Stomach (tissue), 9 donors: ENCODE data around the gene IDH3A. TPM values are rescaled to one million over a fixed set of nuclear protein-coding genes. Genes with fewer than 3 reads are reported as not detected.
"Not testable (repeated sequence)": the region's sequence is repeated elsewhere in the genome, so short reads cannot be mapped to it uniquely, and the experiment has no call there.

Source experiments
- DNase-seq, 2 donors: peaks; one replicate each; pipeline versions ENCODE4 v3.0.0 to v3.0.0-alpha.2; 2013 to 2019
- H3K27ac ChIP-seq, 5 donors: fragments of 200-600 bp in 4 of 5; sonication (generic) in 4 of 5; one replicate each; pipeline ENCODE4 v1.5.1; 2013 to 2019; ENCODE audit warnings: mild to moderate bottlenecking in 1 of 5, moderate library complexity in 1 of 5
- H3K27me3 ChIP-seq, 3 donors: fragments of 200-600 bp; sonication (generic); one replicate each; pipeline ENCODE4 v1.5.1; 2017 to 2019; ENCODE audit warnings: mixed run types in 1 of 3
- H3K36me3 ChIP-seq, 4 donors: fragments of 200-600 bp; sonication (generic); 1 replicate in 3 of 4; 2 replicates in 1 of 4; pipeline ENCODE4 v1.5.1; 2016 to 2019
- H3K4me1 ChIP-seq, 4 donors: fragments of 200-600 bp; sonication (generic); one replicate each; pipeline ENCODE4 v1.5.1; 2016 to 2019
- H3K4me3 ChIP-seq, 4 donors: fragments of 200-600 bp; sonication (generic) in 3 of 4; one replicate each; pipeline ENCODE4 v1.5.1; 2016 to 2019; ENCODE audit warnings: mild to moderate bottlenecking in 1 of 4
- H3K9me3 ChIP-seq, 4 donors: fragments of 200-600 bp; sonication (generic); one replicate each; pipeline ENCODE4 v1.5.1; 2016 to 2019
- EP300 ChIP-seq: sonication (generic); formaldehyde crosslinking; IDR thresholded peaks from one replicate; pipeline ENCODE4 v1.6.1; 2017; ENCODE audit warnings: antibody characterized with exemption
- POLR2A ChIP-seq, 4 donors: fragments of 450-650 bp; IDR thresholded peaks; one replicate each; pipeline ENCODE4 v1.6.1; 2016; ENCODE audit warnings: antibody characterized with exemption in 4 of 4, control low read depth in 2 of 4, mild to moderate bottlenecking in 1 of 4, moderate library complexity in 1 of 4
- POLR2AphosphoS5 ChIP-seq, 3 donors: sonication (generic); formaldehyde crosslinking; IDR thresholded peaks; one replicate each; pipeline ENCODE4 v1.6.1; 2016; ENCODE audit warnings: antibody characterized with exemption in 3 of 3
- WGBS, 5 donors: extraction: QIAGEN DNeasy Blood & Tissue Kit in 3 of 5; methylation state at CpG; one replicate each; pipeline versions ENCODE4 v1.1.5 to v1.1.7; 2013 to 2018; 5-methylcytosine and 5-hydroxymethylcytosine counted together
- intact Hi-C: fragments of 100-400 bp; cut with DNase I; formaldehyde crosslinking; loops from one replicate; pipeline ENCODE4 v1.15.1; 2023; ENCODE audit warnings: low total_unique reads
- polyA plus RNA-seq, 3 donors: library from polyadenylated mRNA; stranded (reverse); fragments of 200-250 nt; gene quantifications; one replicate each; pipeline ENCODE4 v1.2.3, GENCODE V29; 2013
- total RNA-seq, 5 donors: library from RNA; depleted of rRNA; stranded (reverse); fragments of >200 nt; gene quantifications; one replicate each; pipeline versions ENCODE4 v1.1.0 to v1.2.3, GENCODE V29; 2014 to 2016
- TF ChIP-seq, protein P1 (sequence below), 7 experiments: fragments of 450-650 bp in 4 of 7; fragments of 200-600 bp in 3 of 7; sonication (generic) in 3 of 7; IDR thresholded peaks; one replicate each; pipeline ENCODE4 v1.5.1; 2016 to 2019; ENCODE audit warnings: antibody characterized with exemption in 7 of 7, control low read depth in 2 of 7, mild to moderate bottlenecking in 1 of 7
- donor health status: healthy with polysubstance abuse.
- donor health status: Bipolar disorder and iron deficiency.
- donor health status: healthy.

IDH3A gene
- total and polyA plus RNA-seq, 8 donors: 25.5 to 731 (median 49.1) TPM

DNA sequence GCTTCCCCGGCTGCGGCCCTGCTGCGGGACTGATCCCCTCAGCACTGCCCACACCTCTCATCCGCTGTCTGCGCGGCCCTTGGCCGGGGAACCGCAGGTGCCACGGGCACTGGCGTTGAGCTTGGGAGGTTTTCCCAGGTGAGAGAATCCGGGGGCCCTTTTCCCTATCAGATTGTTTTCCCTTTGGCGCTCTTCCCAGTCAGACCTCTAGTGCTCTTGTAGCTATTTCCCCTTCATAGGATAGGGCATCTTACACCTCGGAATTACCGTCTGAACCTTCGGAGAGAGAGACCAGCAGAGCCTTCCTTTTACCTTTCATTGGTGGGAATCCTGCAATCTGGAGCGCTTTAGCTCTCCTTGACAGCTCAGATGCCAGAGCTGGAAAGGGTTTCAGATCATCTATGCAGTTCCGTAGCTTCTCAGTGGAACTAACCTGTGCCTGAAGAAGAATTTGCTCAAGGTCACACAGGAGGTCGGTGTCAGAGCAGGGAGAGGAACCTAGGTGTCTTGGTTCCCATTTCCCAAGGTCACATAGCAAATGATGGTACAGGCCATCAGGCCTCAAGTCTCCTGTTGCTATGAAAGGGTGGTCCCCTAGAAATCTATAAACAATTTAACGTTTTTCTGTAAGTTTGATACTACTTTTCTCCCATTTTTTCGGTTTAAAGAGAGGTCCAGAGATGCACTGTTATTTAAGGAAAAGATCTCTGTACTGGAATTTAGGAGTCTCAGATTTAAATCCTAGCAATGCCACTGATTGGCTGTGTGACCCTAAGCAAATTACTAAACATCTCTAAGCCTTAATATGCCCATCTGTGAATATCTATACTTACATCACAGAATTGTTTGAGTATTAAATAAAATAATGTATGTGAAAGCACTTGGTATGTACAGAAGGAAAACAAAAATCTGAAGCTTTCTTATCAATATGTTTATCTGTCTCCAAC lies 916 bp downstream of the IDH3A start:
- WGBS, 5 donors: 10 to 15% (median 10%) methylated on average over 11 to 20 of the region's 20 CpGs
- peak in 1 of 2 donors; percentile 62 for DNase-seq
- Histone ChIP-seq H3K27ac (peak overlapping the region; percentile 77 to 97 (median 92)), H3K4me1 (peaks cover 13 to 47% (median 28%) of the 10 kb centered on the region in 4 donors), H3K36me3 (no peaks in the 10 kb centered on the region), H3K9me3 (no peaks in the 10 kb centered on the region), H3K27me3 (no peaks in the 10 kb centered on the region), H3K4me3 (peak overlapping the region; percentile 64 to 98 (median 90))
- intact Hi-C loops: no loop called here
- TF ChIP-seq, protein P1, sequence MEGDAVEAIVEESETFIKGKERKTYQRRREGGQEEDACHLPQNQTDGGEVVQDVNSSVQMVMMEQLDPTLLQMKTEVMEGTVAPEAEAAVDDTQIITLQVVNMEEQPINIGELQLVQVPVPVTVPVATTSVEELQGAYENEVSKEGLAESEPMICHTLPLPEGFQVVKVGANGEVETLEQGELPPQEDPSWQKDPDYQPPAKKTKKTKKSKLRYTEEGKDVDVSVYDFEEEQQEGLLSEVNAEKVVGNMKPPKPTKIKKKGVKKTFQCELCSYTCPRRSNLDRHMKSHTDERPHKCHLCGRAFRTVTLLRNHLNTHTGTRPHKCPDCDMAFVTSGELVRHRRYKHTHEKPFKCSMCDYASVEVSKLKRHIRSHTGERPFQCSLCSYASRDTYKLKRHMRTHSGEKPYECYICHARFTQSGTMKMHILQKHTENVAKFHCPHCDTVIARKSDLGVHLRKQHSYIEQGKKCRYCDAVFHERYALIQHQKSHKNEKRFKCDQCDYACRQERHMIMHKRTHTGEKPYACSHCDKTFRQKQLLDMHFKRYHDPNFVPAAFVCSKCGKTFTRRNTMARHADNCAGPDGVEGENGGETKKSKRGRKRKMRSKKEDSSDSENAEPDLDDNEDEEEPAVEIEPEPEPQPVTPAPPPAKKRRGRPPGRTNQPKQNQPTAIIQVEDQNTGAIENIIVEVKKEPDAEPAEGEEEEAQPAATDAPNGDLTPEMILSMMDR (IDR thresholded peaks at IDR 0.05): no peak
- TF ChIP-seq EP300: no peak
- no peak for TF ChIP-seq POLR2AphosphoS5 (IDR thresholded peaks at IDR 0.05)
- TF ChIP-seq POLR2A (IDR thresholded peaks at IDR 0.05): no peak

DNA sequence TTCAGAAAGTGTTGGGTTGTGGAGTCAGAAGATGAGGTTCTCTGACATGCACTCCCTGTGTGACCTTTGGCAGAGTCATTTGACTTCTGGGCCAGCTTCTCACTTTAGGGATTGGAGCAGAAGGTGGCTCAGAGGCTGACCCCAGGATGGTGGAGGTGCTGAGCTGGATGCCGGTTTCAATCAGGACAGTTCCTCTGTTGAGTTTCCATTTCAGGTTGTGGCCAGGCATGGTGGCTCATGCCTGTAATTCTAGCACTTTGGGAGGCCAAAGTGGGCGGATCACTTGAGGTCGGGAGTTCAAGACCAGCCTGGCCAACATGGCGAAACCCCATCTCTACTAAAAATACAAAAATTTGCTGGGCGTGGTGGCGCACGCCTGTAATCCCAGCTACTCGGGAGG lies 1.9 kb downstream of the IDH3A start:
- H3K36me3 ChIP-seq, H3K9me3 ChIP-seq, intact Hi-C loops, H3K27me3 ChIP-seq, H3K4me3 ChIP-seq, H3K27ac ChIP-seq: not testable (repeated sequence)
- peak in 1 of 2 donors; percentile 17 for DNase-seq
- H3K4me1 ChIP-seq: peaks cover 13 to 57% (median 33%) of the 10 kb centered on the region in 4 donors
- WGBS, 5 donors: 94 to 98% (median 96%) methylated on average over 8 of the region's 8 CpGs

DNA sequence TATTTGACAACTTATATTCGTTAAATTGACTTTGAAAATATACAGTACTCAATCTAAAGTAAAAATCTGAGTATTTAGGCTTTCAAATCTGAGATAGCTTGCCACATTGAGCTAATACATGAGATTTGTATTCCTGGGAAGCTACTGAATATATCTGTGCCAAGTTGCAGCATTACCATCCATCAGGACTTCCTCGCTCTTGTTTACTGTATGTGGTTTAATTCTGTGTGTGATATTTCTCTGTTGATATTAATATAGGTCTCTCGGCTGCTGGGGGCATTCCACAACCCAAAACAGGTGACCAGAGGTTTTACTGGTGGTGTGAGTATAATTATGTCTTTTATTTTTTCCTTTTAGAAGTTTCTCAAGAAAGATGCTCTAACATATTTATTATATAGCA lies 5.8 kb downstream of the IDH3A start:
- intact Hi-C loops: no loop called here
- no peak for TF ChIP-seq POLR2A (IDR thresholded peaks at IDR 0.05)
- TF ChIP-seq POLR2AphosphoS5 (IDR thresholded peaks at IDR 0.05): no peak
- TF ChIP-seq EP300: no peak
- TF ChIP-seq, protein P1 (IDR thresholded peaks at IDR 0.05): no peak
- Histone ChIP-seq H3K36me3 (peaks cover 14 to 46% (median 37%) of the 10 kb centered on the region in 4 donors), H3K27me3 (no peaks in the 10 kb centered on the region), H3K4me3 (no peak overlapping the region), H3K4me1 (peaks cover 4 to 39% (median 25%) of the 10 kb centered on the region in 4 donors), H3K27ac (peak overlapping the region in 1 of 5 donors; percentile 57), H3K9me3 (no peaks in the 10 kb centered on the region)
- 79 to 92% (median 89%) methylated on average over 3 of the region's 3 CpGs for WGBS, 5 donors
- no peak for DNase-seq

DNA sequence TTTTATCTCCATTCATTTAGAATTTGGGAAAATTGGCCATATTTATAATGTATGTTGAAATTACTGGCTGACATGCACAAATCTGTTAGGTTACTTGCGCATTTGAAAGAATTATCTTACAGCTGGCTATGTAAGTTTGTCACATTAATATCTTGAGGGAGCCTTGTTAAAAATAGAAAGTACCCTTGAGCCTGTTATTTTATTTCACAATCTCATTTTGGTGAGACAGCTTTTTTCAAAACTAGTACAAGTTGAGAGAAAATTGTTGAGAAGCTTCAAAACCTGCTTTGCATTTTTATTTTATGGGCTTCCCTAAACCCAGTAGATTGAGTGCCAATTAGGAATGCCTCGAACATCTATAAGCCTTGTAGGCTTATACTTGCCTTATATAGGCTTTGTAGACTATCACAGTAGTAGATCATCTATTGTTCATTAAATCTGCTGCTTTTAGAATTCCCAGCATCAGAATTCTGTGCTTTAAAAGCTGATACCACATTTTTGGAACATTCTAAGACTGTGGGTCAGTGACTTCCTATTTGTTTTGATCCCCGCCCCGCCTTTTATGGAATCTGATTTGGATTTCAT lies 6.3 kb downstream of the IDH3A start:
- 88 to 94% (median 92%) methylated on average over 4 of the region's 4 CpGs for WGBS, 5 donors
- no peaks in the 10 kb centered on the region for H3K9me3 ChIP-seq
- DNase-seq: no peak
- peak overlapping the region in 1 of 5 donors; percentile 57 for H3K27ac ChIP-seq
- peaks cover 19 to 51% (median 42%) of the 10 kb centered on the region in 4 donors for H3K36me3 ChIP-seq
- intact Hi-C loops: no loop called here
- H3K4me3 ChIP-seq: no peak overlapping the region
- H3K27me3 ChIP-seq: no peaks in the 10 kb centered on the region
- H3K4me1 ChIP-seq: peaks cover 0 to 34% (median 20%) of the 10 kb centered on the region in 4 donors
- TF ChIP-seq POLR2AphosphoS5 (IDR thresholded peaks at IDR 0.05) (peak in 1 of 3 donors; percentile 4), EP300 (no peak)

DNA sequence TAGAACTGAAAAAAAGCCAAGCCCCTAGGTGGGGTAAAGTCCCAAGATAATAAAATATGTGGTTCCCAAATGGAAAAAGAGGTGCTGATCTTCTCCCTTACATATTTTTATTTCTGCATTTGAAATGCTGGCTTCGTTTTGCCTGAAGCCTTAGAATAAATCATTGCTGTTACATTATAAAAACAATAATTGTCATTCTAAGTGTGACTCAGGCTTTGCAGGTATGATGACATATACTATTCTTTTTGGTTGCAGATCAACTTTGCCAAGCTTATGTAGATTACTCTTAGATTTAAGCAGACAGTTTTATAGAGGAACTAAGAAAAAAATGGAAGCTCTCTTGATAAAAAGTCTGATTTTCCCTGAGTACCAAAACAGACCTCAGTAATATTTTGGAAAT lies 7.5 kb downstream of the IDH3A start:
- no peak overlapping the region for H3K27ac ChIP-seq
- H3K4me3 ChIP-seq: no peak overlapping the region
- no peaks in the 10 kb centered on the region for H3K9me3 ChIP-seq
- H3K4me1 ChIP-seq: peaks cover 0 to 22% (median 11%) of the 10 kb centered on the region in 4 donors
- TF ChIP-seq, protein P1 (IDR thresholded peaks at IDR 0.05): no peak
- TF ChIP-seq POLR2AphosphoS5 (IDR thresholded peaks at IDR 0.05) (no peak), EP300 (no peak), POLR2A (IDR thresholded peaks at IDR 0.05) (no peak)
- no peak for DNase-seq
- WGBS, 5 donors: 68 to 88% (median 79%) methylated on average over 1 of the region's 1 CpG
- H3K27me3 ChIP-seq: no peaks in the 10 kb centered on the region
- peaks cover 31 to 63% (median 54%) of the 10 kb centered on the region in 4 donors for H3K36me3 ChIP-seq
- intact Hi-C loops: no loop called here
